Cardiac septum (tissue), 1 donor: ENCODE data around the gene COL7A1. TPM values are rescaled to one million over a fixed set of nuclear protein-coding genes. Genes with fewer than 3 reads are reported as not detected.
"Not testable (repeated sequence)": the region's sequence is repeated elsewhere in the genome, so short reads cannot be mapped to it uniquely, and the experiment has no call there.

Experiments
- DNase-seq: peaks from one replicate; pipeline ENCODE4 v3.0.0-alpha.2; 2020; ENCODE audit warnings: low spot score
- intact Hi-C: fragments of 100-400 bp; cut with DNase I; formaldehyde crosslinking; loops from one replicate; pipeline ENCODE4 v1.14.0; 2022
- total RNA-seq: library from RNA; stranded (reverse); fragmentation: NEBNext Ultra II Directional; extraction: Animal tissue kit (Norgen Biotek cat#: 25700); gene quantifications from one replicate; pipeline ENCODE4 v1.2.1, GENCODE V29; 2021
- donor health status: DM: no; HTN: no; CAD: no.

The COL7A1 gene
- total RNA-seq, 1 donor from 2014 or later = 26.5 TPM

DNA sequence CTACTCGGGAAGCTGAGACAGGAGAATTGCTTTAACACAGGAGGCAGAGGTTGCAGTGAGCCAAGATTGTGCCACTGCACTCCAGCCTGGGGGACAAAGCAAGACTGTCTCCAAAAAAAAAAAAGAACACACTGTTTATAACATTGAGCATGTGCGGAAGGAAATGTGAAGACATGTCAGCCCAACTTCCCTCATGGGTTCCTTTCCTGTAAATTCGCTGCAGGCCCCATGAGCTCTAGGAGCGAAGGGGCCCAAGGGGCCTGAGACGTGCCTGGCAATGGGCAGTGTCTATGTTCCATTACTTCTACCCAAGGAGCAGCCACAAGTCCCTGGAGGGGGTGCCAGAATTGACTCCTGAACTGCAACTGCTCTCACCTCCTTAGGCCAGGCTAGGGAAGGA lies 41.8 kb downstream of the COL7A1 start:
- no peak for DNase-seq
- intact Hi-C loops = no loop called here

DNA sequence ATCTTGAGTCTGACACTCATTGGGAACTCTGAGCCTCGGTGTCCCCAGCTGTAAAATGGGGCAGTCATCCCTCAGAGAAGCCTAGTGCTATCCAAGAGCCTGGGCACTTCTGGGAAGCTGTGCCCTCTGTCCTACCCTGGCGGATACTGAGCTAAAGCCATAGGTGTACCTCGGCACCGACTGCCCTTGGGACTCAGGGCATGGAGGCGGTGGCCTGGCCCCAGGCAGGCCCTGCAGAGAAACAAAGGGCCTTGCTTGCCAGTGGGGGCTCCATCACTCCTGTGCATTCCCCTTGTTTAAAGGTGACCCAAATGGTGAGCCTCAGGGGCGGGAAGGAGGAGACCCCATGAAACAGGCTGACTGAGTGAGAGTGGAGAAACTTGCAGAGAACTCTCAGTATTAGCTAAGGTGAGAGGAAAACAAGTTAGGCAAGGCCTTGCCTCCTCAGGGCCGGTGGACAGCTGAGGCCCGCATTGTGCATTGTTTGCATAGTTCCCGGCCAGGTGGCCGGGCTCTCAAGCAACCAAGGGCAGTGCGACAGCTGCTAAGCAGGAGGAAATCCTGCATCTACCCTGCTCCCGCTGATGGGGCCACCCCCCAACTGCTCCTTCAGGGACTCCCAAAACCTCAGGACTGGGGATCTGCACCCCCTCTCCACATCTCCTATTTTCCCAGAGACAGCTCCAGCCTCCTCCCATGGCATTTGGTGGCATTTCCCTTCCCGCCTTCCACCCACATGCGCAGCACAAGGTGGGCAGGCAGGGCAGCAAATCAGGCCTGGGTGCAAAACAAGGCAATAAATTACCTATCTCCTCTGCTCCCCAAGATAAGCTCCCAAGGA lies 42.8 kb downstream of the COL7A1 start:
- DNase-seq = no peak
- intact Hi-C loops = no loop called here

DNA sequence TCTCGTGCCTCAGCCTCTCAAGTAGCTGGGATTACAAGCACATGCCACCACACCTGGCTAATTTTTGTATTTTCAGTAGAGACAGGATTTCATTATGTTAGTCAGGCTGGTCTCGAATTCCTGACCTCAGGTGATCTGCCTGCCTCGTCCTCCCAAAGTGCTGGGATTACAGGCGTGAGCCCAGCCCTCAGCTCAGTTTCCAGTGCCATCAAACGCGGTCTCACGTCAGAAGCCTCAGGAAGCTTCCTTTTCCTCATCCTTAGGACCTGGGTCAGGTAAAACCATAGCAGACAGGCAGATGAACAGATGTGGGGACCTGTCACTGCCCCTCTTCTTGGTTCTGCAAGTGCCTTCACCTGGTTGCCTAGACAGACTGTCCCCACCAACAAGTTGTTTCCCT lies 43.5 kb downstream of the COL7A1 start:
- DNase-seq, intact Hi-C loops: not testable (repeated sequence)

DNA sequence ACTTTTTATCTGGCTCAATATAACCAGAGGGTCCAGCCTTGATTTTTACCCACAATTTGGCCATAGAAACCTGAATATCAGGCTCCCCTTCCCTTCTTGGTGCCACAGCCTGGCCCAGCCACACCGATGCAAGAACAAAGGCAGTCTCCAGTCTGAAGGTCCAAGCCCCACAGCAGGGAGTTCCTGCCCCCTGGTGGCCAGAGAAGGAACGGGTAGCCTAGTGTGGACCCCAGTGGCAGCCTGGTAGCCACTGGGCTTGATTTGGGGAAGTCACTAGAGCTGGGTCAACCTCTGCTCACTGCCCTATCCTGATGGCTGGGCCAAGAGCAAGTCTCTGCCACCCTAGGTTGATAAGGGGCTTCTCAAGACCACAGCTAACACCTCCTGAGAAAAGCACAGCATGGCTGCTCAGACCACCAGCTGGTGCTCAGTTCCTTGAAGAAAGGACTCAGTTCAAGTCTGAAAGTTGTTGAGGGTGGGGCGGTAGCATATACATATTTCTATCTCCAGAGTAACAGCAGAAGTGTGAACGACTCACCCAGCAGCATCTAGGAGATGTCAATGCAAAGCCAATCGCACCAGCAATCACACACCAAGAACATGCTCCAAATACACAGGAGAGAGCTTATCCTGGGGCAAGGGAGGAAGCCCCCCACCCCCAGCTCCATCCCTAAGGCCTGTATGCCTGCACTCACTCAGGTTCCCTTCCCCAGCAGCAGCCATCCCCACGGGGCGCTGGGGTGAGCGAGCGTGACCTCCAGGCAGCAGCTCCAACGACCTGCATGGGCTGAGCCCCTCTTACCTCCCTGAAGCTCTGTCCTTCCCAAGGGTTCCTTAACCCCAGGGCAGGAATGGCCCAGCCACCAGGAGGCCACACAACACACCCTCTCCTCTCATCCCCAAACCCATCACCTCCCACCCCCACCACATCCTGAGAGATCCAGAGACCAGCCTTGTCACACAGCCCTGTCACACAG lies 46.1 kb downstream of the COL7A1 start:
- peak; percentile 93 for DNase-seq
- intact Hi-C loops = loop anchor here (1.0 to 5.0 kb wide), 4 partner anchors 42 to 276 kb away; no protein-coding TSS in a partner anchor

DNA sequence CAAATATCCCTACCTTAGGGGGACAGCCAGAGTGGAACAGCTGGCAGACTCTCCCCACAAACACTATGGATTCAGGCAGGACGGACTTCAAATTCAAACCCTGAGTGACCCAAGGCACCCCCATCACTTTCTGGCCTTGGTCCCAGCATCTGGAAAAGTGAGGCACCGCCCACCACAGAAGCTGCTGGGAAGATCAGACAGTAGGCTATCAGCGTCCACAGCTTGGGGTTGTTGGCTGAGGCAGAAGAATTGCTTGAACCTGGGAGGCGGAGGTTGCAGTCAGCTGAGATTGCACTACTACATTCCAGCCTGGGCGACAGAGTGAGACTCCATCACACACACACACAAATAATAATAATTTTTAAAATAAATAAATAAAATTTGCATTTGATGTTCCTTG lies 47.0 kb downstream of the COL7A1 start:
- no peak for DNase-seq
- intact Hi-C loops = loop anchor here (1.0 to 5.0 kb wide), 4 partner anchors 41 to 275 kb away; no protein-coding TSS in a partner anchor

DNA sequence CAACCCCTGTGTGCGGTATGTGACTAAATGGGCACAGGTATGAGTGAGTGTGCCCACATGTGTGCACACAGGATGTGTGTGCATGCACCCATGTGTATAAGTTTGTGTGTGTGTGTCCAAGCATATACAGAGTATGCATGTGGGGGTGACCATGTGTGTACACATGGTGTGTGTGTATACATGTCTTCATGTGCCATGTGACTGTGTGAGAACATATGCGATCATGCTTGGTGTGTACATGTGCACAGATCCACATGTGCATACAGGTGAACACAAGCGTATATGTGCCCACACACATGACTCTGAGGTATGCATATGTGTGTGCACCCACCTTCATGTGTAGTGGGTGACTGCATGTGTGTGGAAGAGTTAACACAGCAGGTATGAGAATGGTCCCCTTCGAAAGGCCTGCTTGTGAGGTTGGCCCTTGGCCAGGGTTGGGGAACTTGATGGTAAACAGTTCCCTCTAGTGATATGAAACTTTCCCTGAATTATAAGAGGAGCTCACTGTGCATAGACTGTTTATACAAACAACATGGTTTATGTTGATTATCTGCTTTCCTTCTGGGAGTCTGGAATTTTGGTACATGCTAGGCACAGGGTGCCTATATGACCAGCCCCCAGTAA lies 48.8 kb downstream of the COL7A1 start:
- no peak for DNase-seq
- intact Hi-C loops = loop anchor here (5.0 kb wide), 2 partner anchors 39 to 144 kb away; no protein-coding TSS in a partner anchor

DNA sequence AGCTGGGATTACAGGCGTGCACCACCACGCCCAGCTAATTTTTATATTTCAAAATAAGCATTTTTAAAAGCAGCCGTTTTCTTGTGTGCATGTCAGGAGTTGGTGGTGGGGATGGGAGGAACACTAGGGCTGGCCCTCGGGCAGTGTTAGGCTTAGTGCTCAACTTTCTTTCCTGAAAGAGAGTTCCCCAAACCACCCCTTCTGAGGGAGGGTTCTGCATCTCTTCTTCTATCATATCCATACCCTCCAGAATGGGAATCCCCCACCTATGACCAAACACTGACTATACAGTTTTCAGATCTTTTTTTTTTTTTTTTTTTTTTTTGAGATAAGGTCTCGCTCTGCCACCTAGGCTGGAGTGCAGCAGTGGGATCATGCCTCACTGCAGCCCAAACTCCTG lies 51.0 kb downstream of the COL7A1 start:
- no peak for DNase-seq
- intact Hi-C loops = no loop called here

DNA sequence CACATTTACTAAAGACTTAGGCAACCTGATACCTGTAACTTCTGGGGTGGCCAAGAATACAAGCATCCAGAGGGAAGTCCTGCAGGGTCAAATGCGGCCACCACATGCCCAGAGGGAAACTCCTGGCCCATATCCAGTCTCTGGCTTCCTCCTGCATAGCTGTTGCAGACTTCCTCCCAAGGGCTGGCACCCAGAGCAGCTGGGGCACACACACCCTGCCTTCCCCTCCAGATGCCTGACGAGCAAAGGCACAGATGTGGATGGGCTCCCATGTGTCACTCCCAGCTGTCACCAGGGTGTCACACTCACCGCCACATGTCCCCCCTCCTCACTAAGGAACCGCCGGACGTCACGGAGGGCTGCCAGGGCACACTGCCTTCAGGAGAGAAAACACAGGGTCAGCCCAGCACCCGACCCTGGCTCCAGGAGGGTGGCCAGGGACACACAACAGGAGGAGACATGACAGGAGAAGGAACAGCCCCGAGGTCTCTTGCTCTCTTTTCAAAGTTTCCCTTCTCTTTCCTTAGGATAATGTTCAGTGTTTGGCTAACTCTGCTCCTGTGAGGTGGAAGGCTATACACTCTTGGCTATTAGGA lies 51.8 kb downstream of the COL7A1 start:
- intact Hi-C loops = no loop called here
- DNase-seq = no peak

DNA sequence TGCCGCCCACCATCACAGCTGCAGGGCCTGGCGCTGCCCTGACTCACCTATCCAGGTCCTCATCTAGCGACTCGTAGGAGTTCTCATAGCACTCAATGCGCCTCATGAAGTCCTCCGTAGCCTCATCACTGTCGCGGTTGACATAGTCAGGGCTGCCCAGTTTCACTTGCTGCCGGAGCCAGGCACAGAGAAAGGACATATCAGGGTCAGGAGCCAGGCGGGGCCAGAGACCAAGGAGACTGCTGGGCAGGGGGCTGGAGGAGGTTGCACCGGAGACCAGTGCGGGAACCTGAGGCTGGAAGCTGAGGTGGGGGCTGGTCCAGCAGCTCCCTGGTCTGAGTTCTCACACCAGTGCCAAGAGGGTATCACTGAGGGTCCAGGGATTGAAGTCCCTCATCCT lies 56.7 kb downstream of the COL7A1 start:
- intact Hi-C loops = no loop called here
- DNase-seq = no peak

DNA sequence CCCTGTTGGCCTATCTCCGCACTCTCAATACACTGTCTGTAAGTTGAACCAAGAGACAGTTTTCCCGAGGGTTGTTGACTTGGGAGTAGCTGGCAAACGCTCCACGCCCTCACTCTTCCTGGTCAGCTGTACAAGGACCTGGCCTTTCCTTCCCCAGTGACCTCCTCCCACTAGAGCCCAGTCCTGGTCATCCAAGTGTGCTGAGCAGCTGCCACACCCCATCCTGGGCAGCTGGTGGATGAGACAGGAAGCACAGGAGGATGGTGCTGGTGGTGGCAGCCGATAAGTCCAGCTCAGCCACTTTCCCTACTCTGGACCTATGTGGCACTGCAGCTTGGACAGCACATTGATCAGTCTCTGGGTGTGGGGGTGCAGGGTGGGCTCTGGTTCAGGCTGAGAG lies 58.3 kb downstream of the COL7A1 start:
- intact Hi-C loops = no loop called here
- no peak for DNase-seq

DNA sequence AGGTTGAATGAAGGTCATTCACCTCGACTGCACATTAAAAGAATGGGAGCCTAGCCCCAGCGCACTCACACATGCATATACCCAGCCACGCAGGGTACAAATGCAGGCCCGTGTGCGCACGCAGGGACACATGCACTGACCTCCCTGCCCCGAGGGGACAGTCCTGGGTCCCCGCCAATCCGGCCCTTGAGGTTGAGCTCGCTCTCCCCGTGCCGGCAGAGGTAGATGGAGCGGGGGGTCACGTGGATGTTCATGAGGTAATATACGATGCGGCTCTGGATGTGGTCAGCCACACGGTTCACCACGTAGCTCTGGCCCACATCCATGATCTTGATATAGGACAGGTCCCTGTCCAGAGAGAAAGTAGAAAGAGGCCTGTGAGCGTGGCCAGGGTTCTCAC lies 59.0 kb downstream of the COL7A1 start:
- DNase-seq = no peak
- intact Hi-C loops = no loop called here

DNA sequence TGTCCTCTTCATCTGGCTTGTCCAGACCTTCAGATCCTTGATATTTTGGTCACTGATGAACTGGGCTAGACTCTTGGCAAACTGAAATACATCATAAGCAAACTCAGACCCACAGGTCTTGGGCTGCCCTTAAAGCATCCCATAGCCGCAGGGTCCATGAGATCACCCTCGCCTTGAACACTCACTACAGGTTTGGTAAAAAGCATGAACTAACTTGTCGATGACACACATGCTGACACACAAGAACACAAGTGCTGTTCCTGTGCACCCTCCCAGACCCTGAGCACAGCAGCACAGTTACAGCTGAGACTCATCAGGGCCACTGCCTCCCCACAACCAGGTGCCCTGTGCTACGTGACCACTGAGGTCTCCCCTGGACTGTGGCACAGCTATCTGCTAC lies 59.6 kb downstream of the COL7A1 start:
- DNase-seq = no peak
- intact Hi-C loops = no loop called here

DNA sequence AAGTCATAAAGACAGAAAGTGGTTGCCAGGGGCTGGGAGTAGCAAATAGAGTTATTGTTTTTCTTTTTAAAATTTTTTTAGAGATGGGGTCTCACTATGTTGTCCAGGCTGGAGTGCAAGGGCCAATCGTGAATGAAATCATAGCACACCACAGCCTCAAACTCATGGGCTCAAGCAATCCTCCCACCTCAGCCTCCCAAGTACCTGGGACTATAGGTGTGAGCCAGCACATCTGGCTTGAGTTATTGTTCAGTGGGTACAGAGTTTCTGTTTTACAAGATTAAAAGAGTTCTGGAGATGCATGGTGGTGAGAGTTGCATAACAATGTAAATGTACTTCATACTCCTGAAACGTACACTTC lies 62.2 kb downstream of the COL7A1 start:
- intact Hi-C loops = no loop called here
- DNase-seq = no peak

DNA sequence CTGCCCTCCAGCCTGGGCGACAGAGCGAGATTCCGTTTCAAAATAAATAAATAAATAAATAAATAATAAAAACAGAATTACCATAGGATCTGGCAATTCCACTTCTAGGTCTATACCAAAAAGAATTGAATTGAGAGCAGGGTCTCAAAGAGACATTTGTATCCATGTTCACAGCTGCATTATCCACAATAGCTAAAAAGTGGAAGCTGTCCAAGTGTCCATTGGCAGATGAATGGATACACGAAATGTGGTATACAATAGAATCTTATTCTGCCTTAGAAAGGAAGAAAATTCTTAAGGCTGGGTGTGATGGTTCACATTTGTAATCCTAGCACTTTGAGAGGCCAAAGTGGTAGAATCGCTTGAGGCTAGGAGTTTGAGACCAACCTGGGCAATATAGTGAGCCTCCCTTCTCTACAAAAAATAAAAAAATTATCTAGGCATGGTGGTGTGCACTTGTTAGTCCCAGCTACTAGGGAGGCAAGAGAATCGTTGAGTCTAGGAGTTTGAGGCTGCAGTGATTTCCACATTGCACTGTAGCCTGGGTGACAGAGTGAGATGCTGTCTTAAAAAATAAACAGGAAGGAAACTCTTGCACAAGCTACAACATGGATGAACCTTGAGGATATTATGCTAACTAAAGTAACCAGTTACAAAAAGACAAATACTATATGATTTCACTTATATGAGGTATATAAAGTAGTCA lies 62.7 kb downstream of the COL7A1 start:
- intact Hi-C loops = no loop called here
- no peak for DNase-seq

DNA sequence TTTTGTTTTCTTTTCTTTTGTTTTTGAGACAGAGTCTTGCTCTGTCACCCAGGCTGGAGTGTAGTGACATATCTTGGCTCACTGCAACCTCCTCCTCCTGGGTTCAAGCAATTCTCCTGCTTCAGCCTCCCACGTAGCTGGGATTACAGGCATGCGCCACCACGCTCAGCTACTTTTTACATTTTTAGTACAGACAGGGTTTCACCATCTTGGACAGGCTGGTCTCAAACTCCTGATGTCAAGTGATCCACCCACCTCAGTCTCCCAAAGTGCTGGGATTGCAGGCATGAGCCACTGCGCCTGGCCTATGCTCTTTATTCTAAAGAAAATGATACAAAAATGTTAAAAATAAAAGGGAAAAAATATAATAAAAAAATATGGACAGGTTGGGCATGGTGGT lies 64.4 kb downstream of the COL7A1 start:
- DNase-seq, intact Hi-C loops: not testable (repeated sequence)

DNA sequence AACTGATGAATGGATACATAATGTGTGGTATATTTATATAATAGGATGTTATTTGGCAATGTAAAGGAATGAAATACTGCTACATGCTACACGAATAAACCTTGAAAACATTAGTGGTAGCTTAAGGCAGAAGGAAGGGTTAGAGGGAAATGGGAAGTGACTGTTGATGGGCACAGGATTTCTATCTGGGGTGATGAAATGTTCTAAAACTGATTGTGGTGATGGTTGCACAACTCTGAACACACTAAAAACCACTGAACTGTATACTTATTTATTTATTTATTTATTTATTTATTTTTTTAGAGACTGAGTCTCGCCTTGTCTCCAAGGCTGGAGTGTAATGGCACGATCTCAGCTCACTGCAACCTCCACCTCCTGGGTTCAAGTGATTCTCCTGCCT lies 66.4 kb downstream of the COL7A1 start:
- no peak for DNase-seq
- intact Hi-C loops = no loop called here

DNA sequence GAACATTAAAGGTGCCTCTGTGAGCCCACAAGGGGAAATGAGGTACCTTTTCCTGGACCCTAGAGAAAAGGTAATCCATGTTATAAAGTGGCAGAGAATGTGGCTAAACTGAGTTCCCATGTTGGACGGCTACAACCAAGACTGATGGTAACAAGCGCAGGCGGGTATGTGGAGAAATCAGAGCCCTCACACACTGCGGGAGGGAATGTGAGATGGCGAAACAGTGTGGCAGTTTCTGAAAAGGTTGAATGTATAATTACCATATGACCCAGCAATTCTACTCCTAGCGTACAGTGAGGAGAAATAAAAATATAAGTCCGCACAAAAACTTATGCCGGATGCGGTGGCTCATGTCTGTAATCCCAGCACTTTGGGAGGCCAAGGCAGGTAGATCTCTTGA lies 67.1 kb downstream of the COL7A1 start:
- DNase-seq = no peak
- intact Hi-C loops = no loop called here

DNA sequence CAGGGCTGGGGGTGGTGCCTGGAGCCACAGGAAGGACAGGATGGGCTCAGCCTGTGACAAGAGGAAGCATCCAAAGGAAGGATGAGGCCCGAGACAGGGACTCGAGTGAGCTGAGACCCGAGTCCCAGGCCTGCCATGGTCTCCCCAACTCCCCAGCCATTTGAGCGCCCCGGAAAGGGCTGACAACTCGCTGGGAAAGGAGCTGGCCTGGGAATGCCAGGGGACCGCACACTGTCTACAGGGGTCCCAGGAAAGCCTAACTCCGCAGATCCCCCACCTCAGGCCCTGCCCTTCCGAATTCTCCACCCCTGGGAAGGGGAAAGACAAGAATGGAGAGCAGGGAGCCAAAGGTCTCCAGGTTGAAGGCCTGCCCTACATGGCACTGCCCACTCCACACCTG lies 70.2 kb downstream of the COL7A1 start:
- no peak for DNase-seq

DNA sequence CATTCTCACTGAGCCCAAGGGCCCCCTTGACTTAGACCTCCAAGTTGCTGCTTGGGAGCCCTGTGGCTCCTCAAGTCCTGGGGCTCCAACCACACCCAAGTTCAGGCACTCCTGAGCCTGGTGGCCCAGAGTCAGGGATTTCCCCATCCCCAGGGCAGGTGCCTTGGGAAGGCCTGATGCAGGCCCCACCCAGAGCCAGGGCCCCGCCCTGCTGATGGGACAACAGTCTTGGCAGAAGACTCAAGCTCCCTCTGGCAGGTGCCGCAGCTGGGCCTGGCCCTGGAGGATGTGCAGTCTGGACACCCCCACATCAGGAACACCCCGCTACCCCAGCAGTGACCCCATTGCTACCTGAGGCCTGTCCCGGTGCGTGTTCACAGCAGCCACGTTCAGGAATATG lies 73.5 kb downstream of the COL7A1 start:
- no peak for DNase-seq
- intact Hi-C loops = no loop called here

More for the DNA sequence above, 70.2 kb downstream of the COL7A1 start:
- intact Hi-C loops = no loop called here
